NCI-H2081 treated with DMSO at 0.1 percent for 48 hours (cell line): ENCODE results near the gene ZDHHC14.

Source experiments
- DNase-seq: peaks from one replicate; lab custom pipeline; 2025; lab: John Stamatoyannopoulos, UW

The ZDHHC14 gene

GRCh38 chr6:157597461-157598312 is 216.7 kb downstream of the ZDHHC14 start:
- no peak for DNase-seq

DNA sequence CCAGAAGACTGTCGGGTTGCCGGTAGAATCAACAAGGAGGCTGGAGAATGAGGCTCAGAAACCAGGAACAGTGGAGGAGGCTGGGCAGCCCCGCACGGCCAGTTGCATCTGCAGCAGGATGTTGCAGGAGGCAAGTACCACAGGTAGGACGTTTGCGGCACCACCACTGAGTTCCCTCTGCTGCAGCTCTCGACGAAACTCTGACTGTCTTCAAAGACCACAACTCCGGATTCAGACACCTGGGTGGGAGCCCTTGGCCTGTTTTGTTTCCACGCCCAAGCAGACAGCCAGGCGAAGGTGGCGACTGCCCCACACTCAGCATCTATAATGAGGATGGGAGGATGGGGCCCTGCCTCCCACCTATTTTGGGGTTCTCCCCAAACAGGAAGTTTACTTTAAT is 218.2 kb downstream of the ZDHHC14 start:
- DNase-seq, result no peak

DNA sequence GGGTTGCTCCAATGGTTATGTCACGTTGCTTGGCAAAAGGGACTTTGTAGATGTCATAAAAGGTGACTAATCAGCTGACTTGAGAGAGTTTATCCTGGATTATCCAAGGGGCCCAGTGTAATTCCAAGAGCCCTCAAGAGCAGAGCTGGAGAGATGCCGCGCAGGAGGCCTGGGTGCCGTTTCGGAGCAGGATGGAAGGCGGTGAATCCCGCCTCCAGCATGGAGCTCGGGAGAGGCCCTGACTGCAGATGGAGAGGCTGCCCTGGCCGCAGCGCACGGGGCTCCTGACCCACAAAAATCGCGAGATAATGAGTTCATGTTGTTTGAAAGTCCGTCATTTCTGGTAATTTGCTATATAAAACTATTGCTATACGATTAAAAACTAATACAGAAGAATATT is 219.8 kb downstream of the ZDHHC14 start:
- DNase-seq, result no peak

DNA sequence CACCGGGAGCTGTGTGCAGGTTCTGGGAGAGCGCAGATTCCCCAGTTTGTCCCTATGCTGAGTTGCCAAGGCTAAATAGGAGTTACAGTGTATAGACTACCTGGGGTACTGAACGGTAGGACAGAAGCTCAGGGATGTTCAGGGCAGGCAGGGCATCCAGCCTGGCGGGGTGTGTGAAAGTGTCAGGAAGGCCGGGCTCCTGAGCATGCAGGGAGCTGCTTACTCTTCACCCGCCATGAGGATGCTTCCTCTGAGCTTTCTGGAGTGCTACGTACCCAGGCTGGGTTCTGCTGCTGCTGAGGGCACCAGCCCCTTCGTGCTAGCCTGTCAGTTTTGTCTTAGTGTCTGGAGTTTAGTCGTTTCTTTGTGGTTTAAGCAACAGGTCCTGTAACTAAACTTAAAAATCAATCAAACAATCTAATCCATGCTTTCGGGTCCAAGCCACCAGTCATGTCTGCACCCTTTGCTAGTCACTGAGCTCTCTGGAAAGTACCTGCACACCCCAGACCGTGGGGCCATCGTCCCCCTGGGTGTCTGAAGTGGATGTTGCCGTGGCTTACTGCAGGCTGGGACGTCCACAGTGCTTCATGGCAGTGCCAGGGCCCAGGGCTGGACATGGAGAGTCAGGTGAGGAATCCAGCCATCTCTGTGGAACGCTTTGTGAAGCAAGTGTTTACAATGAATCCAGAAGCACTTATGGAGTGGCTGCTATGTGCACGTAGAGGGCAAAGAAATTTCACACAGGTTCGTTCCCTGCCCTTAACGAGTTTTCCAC is 221.7 kb downstream of the ZDHHC14 start:
- no peak for DNase-seq

- DNase-seq, result no peak
These were observed 222.4 kb downstream of the ZDHHC14 start for GRCh38 chr6:157603314-157603940.

DNA sequence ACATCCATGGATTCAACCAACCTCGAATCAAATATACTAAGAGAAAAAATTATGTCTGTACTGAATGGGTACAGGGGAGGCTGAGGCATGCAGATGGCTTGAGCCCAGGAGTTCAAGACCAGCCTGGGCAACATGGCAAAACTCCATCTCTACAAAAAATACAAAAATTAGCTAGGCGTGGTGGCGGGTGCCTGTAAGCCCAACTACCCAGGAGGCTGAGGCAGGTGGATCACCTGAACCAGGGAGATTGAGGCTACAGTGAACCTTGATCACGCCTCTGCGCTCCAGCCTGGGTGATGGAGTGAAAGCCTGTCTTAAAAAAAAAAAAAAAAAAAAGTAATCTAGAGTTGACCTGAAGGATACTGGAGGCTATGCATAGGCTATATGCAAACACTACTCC is 223.0 kb downstream of the ZDHHC14 start:
- DNase-seq, result no peak

DNA sequence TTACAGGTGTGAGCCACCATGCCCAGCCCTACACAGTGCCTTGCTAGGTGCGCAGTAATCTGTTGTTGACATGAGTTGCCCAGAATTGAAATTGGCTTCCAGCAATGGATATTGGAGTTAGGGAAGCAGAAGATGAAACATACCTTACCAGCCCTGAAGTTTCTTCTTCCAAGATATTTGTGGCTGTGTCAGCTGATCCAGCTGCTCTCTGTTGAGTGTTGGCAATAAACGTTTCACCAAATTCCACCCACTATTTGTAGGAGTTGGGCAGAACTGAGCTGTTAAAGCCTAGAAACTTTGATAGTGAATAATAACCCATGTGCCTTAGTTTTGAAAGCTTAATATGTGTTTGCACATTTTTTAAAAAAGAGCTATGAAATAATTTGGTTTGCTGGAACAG is 223.8 kb downstream of the ZDHHC14 start:
- DNase-seq, result no peak

- DNase-seq, result no peak
These were observed 224.5 kb downstream of the ZDHHC14 start for GRCh38 chr6:157605484-157605883.

DNA sequence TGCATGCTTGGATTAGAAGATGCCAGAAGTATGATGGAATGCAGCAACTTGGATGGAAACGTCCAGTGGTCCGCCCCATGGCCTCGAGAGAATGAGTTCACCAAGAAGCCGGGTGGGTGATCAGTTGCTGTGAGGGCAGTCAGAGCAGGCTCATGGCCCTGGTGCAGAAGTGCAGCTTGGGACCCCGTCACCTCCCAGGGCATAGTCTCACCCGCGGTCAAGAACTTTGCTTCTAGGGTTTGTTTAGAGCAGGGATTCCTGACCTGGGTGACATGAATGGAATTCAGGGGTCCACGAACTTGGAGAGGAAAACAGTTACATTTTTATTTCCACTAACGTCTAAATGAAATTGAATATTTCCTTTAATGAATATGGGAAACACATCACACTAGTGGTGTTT is 225.5 kb downstream of the ZDHHC14 start:
- DNase-seq, result no peak

- no peak for DNase-seq
These were observed 226.5 kb downstream of the ZDHHC14 start for GRCh38 chr6:157607317-157608109.

- no peak for DNase-seq
These were observed 227.5 kb downstream of the ZDHHC14 start for GRCh38 chr6:157608221-157609075.

GRCh38 chr6:157609117-157609516 is 228.1 kb downstream of the ZDHHC14 start:
- DNase-seq, result no peak

- no peak for DNase-seq
These were observed 228.6 kb downstream of the ZDHHC14 start for GRCh38 chr6:157609556-157609955.

- no peak for DNase-seq
These were observed 229.5 kb downstream of the ZDHHC14 start for GRCh38 chr6:157610451-157610999.

DNA sequence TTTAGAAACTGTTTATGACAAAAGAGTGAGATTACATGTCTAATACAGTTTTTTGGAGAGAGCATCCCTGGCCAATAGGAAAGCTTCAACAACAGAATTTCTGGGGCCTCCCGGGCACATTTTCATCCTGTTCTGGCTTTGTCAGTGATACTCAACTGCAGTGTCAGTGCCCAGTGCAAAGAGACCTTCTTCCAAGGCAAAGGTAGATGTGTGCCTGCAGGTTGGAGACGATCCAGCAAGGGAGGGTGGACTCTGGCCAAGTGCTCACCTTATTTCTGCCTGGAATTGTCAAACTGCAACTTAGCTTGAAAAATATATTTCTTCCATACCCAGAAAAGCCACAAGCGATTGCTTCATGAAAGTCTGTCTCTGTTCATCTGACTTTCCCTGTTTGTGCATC is 230.4 kb downstream of the ZDHHC14 start:
- DNase-seq, result no peak

DNA sequence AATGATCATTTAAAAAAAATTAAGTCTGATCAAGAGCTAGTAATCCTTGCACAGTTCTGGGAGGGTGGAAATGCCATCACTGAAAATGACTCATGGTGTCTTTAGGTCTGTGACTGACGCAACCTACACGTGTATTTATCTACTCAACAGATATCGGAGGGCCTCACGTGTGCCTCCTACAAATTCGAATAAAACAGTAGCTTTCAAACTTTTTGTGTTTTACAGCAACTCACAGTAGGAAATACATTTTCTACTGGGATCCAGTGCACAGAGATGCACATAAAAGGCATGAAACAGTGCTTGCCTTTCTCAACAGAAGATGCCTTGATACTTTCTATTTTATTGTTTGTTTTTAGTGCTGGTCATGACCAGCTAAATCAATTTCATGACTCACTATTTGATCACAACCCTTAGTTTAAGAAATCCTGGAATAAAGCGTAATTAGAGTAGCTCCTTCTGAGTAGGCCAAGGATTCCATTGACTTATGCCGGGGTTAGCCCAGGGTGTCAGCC is 232.1 kb downstream of the ZDHHC14 start:
- DNase-seq, result no peak

- no peak for DNase-seq
These were observed 233.1 kb downstream of the ZDHHC14 start for GRCh38 chr6:157614026-157614568.

DNA sequence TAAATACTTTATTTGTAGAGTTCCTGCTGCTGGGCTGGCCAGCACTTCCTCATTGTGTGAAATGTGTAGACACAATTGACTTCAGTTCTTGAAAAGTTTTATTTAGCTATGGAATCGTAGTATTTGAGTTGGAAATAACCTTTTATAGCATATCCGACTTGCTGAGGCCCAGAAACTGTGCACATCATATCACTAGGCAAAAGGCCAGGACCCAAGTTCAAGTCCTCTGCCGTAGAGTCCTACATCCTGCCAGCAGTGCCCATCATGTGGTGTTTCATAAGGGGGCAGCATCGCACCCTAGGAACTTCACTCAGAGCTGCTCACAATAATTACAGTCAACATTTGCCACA is 234.4 kb downstream of the ZDHHC14 start:
- no peak for DNase-seq

- no peak for DNase-seq
These were observed 235.0 kb downstream of the ZDHHC14 start for GRCh38 chr6:157615951-157616350.

- no peak for DNase-seq
These were observed 240.0 kb downstream of the ZDHHC14 start for GRCh38 chr6:157620944-157621343.
